ENCODE data around the gene FAM204A. TPM values are rescaled to one million over a fixed set of nuclear protein-coding genes. Genes with fewer than 3 reads are reported as not detected.

Gene FAM204A
- total and polyA plus RNA-seq, 12 donors = 9.8 to 63.1 (median 43.7) TPM

GRCh38 chr10:118278649-118279048 lies 63.5 kb downstream of the FAM204A start:
- intact Hi-C loops (cut with DNase I) = no loop called here
- TF ChIP-seq CTCF (IDR thresholded peaks at IDR 0.05) = no peak
- no peak for TF ChIP-seq POLR2A (IDR thresholded peaks at IDR 0.05)
- no peak overlapping the region for H3K4me3 ChIP-seq
- no peaks in the 10 kb centered on the region for H3K9me3 ChIP-seq (replicated peaks in 1 of 3)
- H3K36me3 ChIP-seq (replicated peaks in 1 of 2) = no peaks in the 10 kb centered on the region
- no peaks in the 10 kb centered on the region for H3K4me1 ChIP-seq (replicated peaks in 1 of 2)
- H3K27ac ChIP-seq = no peak overlapping the region
- no peaks in the 10 kb centered on the region for H3K27me3 ChIP-seq
- no peak for DNase-seq

- Histone ChIP-seq H3K4me1 (replicated peaks in 1 of 2) (no peaks in the 10 kb centered on the region), H3K9me3 (replicated peaks in 1 of 3) (no peaks in the 10 kb centered on the region), H3K27me3 (no peaks in the 10 kb centered on the region), H3K4me3 (no peak overlapping the region), H3K27ac (no peak overlapping the region), H3K36me3 (replicated peaks in 1 of 2) (no peaks in the 10 kb centered on the region)
- intact Hi-C loops (cut with DNase I) = no loop called here
- 88 to 100% (median 97%) methylated on average over 1 to 2 of the region's 2 CpGs for WGBS, 4 donors
- no peak for TF ChIP-seq CTCF (IDR thresholded peaks at IDR 0.05)
- no peak for TF ChIP-seq POLR2A (IDR thresholded peaks at IDR 0.05)
- no peak for DNase-seq
Measured at GRCh38 chr10:118277871-118278270, 64.3 kb downstream of the FAM204A start.

GRCh38 chr10:118276727-118277126 lies 65.4 kb downstream of the FAM204A start:
- H3K9me3 ChIP-seq (replicated peaks in 1 of 3) = no peaks in the 10 kb centered on the region
- WGBS, 4 donors = 64 to 73% (median 69%) methylated on average over 2 of the region's 2 CpGs
- H3K36me3 ChIP-seq (replicated peaks in 1 of 2) = no peaks in the 10 kb centered on the region
- no peak overlapping the region for H3K4me3 ChIP-seq
- H3K4me1 ChIP-seq (replicated peaks in 1 of 2) = no peaks in the 10 kb centered on the region
- no peak for DNase-seq
- no peak for TF ChIP-seq POLR2A (IDR thresholded peaks at IDR 0.05)
- intact Hi-C loops (cut with DNase I) = no loop called here
- H3K27ac ChIP-seq = no peak overlapping the region
- H3K27me3 ChIP-seq = no peaks in the 10 kb centered on the region

GRCh38 chr10:118276204-118276603 lies 65.9 kb downstream of the FAM204A start:
- Histone ChIP-seq H3K4me3 (no peak overlapping the region), H3K27me3 (no peaks in the 10 kb centered on the region), H3K27ac (no peak overlapping the region), H3K36me3 (replicated peaks in 1 of 2) (no peaks in the 10 kb centered on the region), H3K9me3 (replicated peaks in 1 of 3) (no peaks in the 10 kb centered on the region), H3K4me1 (replicated peaks in 1 of 2) (no peaks in the 10 kb centered on the region)
- no peak for DNase-seq
- no peak for TF ChIP-seq POLR2A (IDR thresholded peaks at IDR 0.05)
- TF ChIP-seq CTCF (IDR thresholded peaks at IDR 0.05) = no peak
- intact Hi-C loops (cut with DNase I) = no loop called here

- Histone ChIP-seq H3K9me3 (replicated peaks in 1 of 3) (no peaks in the 10 kb centered on the region), H3K27me3 (no peaks in the 10 kb centered on the region), H3K4me1 (replicated peaks in 1 of 2) (no peaks in the 10 kb centered on the region), H3K36me3 (replicated peaks in 1 of 2) (no peaks in the 10 kb centered on the region), H3K4me3 (no peak overlapping the region), H3K27ac (no peak overlapping the region)
- TF ChIP-seq CTCF (IDR thresholded peaks at IDR 0.05) = no peak
- no peak for TF ChIP-seq POLR2A (IDR thresholded peaks at IDR 0.05)
- intact Hi-C loops (cut with DNase I) = no loop called here
- DNase-seq = no peak
- WGBS, 4 donors = 77 to 92% (median 82%) methylated on average over 1 of the region's 1 CpG
Measured at GRCh38 chr10:118273662-118274061, 68.5 kb downstream of the FAM204A start.

Data from adrenal gland (tissue), 12 donors.